ENCODE data around the gene THAP8.

The THAP8 gene

DNA sequence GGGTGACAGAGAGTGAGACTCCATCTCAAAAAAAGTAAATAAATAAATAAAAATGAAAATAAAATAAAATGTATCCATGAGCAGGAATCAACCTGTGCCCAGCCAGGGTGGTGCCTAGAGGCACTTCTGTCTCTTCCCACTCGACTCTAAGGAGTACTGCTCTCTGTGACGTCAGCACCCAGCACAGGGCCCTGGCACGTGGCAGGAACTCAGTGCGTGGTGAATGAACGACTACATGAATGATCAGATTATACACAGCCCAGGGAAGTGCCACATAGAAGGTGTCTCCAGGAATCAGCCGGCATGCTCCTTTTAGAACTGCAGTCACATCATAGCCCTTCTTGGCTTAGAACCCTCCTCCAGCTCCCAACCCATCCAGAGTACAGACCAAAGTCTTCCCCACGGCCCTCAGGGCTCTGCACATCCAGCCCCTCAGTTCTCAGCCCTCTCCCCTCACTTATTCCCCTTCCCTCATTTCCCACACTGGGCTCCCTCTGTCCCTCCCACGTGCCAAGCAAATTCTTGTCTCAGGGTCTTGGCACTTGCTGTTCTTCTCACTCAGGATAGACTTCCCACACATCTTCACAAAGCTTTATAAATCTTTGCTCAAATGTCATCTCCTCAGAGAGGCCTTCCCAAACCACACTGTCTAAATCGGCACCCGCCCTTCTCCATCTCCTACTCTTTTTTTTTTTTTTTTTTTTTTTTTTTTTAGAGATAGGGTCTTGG is 25.6 kb downstream of the THAP8 start:
- no peak for DNase-seq

DNA sequence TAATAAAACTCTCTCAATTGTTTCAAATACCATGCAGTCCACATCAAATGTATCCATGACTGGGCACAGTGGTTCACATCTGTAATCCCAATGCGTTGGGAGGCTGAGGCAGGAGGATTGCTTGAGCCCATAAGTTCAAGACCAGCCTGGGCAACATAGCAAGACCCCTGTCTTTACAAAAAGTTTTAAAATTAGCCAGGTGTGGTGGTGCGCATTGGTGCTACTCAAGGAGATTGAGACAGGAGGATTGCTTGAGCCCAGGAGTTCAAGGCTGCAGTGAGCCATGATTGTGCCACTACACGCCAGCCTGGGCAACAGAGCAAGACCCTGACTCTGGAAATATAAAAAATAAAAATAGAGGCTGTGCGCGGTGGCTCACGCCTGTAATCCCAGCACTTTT is 26.4 kb downstream of the THAP8 start:
- no peak for DNase-seq

DNA sequence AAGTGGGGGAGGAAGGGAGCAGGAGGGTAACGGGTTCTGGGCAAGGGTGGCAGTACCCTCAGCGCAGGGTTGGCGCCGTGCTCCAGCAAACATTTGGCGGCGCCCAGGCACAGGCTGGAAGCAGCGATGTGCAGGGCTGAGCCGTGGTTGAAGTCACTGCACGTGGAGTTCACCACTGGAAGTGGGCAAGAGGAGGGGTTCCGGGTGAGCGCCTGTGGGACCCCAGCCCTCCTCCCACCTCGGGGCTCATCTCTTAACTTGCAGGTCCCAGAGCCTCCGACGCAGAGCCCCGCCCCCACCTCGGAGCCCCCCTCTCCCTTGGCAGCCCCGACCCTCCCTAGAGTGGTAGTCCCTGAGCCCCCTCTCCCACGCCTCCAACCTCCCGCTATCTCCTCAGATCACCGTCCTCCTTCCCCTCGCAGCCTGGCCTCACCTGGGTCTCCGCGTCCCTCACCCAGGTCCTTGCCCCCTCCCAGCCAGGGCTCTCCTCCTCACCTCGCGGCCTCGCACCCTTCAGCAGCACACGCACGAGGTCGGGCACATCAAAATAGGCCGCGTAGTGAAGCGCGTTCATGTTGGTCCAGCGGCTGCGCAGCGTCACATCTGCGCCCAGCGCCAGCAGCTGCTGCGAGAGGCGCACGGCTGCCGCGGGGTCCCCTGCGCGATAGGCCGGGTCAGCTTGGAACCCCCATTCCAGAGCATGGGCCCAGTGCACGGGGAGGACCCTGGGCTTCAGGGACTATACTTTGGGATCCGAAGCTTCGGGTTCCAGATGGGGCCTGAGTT is 27.8 kb downstream of the THAP8 start:
- no peak for DNase-seq

DNA sequence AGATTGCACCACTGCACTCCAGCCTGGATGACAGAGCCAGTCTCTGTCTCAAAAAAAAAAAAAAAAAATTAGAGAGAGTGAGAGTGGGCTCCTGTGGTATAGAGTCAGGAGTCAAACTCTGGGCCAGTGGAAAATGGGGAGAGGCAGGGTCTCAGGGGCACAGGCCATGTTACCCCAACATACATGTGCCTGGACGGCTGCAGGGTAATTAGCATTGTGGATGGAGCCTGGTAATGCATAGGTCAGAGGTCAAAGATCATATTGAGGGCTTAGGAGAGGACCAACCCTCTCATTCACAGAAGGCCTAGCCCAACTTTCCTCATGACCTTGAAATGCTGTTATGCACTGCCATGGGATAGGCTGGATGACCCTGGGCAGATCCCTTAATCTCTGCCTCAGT is 28.5 kb downstream of the THAP8 start:
- no peak for DNase-seq

DNA sequence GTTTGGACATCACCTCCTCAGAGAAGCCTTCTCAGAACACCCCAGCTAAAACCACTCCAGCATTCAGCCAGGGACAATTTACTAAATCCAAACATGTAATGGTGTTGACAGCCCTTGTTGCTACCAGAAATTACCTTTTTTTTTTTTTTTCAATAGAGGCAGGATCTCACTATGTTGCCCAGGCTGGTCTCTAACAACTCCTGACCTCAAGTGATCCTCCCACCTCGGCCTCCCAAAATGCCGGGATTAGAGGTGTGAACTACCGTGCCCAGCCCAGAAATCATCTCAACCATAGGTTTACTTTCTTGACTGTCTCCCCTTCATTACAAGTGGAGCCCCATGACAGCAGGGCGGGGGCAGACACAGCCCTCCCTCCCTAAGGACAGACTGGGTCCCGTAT is 30.7 kb downstream of the THAP8 start:
- DNase-seq: no peak

DNA sequence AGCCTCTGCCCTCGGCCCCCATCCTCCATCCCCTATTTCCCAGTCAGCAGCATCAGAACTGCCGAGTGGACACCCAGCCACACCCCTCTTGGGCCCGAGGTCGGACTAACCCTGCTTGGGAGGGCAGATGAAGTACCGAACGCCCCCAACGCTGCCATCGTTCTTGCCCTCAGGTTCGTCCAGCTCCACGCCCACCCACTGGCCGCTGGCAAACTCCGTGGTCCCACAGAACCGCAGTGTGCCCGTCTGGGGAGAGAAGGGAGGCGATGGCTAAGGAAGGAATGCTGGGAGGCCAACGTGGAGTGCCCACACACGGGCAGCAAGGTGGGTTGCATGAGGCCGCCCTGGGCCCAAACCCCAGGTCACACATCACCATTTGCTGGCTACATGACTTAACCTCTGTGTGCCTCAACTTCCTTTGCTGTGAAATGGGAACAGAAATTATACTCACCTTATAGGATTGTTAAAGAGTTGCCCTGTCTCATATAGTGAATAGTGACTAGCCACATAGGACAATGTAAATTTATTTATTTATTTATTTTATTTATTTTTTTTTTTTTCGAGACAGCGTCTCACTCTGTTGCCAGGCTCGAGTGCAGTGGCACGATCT is 34.9 kb downstream of the THAP8 start:
- no peak for DNase-seq

DNA sequence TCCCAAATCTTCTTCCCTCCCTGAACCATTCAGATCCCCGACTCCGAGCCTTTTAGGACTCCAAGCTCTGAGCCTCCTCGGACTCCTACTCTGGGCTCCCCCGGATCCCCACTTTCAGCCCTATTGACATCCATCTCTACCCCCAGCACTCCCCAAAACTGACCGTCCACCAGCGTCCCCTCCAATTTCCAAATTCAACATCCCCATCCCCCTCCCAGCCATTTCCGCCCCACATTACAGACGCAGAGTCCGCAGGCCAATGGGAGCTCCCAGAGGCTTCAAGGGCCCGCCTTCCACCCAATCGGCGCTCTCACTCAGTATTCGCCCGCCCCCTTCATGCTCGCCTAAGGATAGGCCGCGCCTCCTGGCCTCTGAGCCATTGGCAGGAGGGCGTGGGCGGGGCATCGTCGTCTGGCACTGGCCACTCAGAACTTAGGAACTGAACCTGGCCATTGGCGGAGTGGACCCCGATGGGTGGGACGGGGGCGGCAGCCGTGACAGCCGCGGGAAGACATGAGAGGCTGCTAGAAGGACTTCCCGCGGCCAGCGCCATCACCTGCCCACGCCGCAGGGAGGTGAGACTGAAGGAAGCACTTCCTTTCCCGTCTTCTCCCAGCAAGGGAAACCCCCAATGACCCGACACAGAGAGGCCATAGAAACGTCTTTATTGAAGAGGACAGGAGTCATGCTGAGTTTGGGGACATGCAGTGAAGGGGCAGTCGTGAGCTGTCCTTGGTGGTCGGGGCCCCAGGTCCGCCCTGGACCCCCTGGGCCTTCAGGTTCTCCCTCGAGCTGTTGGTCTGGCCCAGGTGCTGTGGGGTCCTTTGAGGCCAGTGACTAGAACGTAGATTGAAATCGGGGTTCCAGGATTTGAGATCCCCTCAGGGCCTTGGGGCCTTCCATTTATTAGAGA is 39.8 kb downstream of the THAP8 start, which contains the start of gene ALKBH6:
Gene ALKBH6 (minus strand): TSS at position 202 of the 913 bp plus-strand sequence. CDS start 816 bp downstream, outside the sequence.
- peak; percentile 99 for DNase-seq

DNA sequence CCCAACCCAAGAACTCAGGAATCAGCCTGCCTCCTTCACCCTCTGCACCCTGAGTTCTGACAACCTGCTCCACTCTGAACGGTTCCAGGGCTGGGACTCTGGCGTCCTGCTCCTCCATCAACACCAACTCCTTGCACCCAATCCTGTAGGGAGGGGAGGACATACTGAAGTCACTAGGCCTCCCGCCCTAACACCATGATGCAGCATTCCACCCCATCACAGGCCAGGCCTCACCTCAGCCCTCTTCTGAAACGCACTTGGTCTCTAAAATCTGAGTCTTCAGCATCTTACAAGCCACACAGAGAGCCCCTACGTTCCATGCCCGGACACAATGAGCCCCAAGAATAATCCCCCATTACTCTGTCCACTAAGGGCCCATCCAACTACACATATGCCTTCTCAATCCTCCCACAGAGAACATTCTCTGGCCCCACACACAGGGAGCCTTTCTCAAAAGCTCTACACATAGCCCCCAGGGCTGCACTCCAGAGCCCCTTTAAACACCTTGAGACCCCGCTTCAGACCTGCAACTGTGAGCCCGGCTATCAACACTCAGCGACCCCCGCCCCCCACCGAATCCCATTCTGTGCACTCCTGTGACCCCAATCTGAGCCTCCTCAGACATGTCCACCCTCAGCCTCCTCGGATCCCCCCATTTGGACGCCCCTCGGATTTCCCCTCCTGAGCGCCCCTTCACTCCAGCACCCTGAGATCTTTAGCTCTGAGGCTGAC is 40.6 kb downstream of the THAP8 start:
- no peak for DNase-seq

DNA sequence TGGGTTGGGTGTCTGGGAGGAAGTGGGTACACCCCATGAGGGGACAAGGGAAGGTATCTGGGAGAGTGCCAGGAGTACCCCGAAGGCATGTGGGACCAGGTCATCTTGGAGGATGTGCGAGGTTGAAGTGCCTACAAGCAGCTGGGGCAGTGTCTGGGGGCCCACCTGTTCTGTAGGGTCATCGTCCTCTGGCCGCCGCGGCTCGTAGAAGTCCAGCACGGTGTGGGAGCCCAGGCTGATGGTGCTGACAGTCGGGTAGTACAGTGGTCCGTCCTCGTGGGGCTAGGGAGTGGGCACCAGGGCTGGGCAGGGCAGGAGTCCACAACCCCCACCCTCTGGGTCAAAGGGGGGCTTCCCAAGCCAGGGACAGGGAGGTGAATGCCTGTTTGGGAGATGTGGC is 43.7 kb downstream of the THAP8 start:
- no peak for DNase-seq

DNA sequence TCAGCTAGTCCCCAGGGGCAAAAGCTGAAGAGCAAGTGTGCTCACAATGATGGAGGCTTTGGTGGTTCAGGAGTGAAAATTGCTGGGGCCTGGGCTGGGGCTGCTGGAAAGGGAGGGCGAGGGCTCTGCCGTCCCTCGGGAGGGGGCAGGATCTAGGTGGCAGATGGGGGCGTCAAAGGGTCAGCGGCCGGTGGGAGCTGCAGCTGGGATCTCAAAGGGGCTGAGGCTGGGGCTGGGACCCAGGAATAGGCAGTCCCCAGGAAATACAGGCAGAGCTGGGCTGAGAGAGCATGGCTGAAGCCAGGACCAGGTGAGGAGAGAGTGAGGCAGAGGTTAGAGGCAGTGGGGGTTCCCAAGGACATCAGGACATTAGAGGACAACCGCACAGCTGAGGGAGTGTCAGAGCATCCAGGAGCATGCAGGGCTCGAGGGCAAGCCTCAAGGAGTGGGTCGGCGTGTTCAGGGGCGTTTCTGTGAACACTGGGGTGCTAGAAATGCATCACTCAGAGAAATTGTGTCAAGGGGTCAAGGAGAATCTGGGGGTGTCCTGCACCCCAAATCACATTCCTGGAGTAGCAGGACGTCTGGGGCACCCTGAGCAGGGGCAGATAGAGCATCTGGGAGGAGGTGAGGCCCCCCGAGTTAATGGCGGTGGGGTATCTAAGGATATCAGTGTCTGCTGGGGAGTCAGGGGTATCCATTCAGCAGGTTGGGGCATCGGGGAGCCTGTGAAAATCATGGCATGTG is 44.3 kb downstream of the THAP8 start:
- DNase-seq: no peak

DNA sequence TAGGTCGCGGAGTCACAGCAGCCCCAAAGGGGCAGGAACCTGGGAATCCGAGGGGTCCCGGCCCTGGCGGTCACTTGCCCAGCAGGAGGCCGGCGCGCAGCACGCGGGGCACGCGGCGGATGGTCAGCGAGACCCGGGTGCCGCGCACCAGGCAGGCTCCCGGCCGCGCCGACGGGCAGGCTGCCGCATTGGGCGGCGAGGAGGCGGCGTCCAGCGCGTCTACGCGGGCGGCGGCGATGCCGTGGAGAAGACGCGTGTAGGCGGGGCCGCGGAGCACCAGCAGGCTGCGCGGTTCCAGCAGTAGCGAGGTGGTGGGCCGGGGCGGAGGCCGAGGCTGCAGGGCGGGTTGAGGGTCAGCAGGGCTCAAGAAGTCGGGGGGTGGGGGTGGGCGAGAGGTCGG is 44.9 kb downstream of the THAP8 start:
- DNase-seq: peak; percentile 41

DNA sequence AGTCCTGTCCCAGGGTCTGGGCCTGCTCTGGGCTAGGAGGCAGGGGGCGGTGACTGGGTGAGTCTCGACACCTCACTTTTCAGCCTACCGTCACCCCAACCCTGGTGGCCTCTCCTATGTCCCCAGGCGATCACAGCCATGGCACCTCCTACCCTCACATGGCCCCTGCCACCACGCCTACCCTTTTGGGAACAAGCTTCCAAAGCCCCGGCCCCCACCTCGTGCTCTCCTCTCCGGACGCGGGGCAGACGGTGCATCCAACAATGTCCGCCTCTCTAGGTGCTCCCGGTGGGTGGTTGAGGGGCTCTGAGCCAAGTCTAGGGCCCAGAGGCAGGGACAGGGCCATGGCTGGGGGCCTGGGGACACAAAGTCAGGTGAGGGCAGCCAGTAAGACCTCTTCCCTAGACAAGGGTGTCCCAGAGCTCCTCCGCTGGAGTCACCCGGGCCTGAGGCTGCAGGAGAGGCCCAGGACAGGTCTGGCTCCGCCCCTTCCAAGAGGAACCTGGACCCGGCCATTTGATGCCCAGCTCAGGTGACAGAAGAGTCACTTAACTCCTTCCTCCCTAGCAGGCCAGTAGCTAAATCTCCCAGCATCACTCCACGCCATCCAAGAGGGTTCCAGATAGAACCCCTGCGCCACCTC is 45.6 kb downstream of the THAP8 start, which contains the start of gene SYNE4:
Gene SYNE4 (minus strand): TSS at position 478 of the 643 bp plus-strand sequence. CDS start 132 bp downstream, at position 346.
- no peak for DNase-seq

DNA sequence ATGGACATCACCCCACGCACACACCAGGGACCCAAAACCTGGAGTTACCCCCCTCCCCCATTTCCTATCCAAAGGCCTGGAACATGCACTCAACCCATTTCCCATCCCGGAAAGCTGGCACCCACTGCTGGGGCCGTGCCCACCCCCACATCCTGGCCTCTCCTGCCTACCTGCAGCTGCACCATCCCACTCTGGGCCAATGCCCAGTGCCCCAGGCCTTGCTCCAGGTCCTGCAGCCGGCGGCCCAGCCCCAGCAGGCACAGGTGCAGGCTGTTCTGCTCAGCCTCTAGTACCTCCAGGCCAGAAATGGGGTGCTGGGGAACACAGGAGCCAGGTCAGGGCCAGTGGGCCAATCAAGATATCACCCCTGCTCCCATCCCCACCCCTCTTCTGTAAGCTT is 47.1 kb downstream of the THAP8 start:
- no peak for DNase-seq

DNA sequence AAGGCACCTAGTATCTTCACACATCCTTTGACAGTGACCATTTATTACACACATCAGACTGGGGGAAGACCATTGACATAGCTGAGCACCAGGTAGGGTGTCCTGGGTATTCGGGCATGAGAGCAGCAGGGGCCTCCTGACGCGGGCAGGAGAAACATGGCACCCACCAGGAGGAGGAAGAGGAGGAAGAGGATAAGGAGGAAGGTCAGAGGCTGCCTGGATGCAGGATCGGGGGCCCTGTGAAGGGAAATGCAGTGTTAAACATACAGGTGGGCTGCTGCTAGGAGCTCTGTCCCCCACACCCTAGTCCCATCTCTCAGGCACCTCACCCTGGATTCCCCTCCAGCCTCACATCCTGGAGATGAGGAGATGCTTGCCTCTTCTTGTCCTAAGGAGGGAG is 50.8 kb downstream of the THAP8 start:
- DNase-seq: no peak

DNA sequence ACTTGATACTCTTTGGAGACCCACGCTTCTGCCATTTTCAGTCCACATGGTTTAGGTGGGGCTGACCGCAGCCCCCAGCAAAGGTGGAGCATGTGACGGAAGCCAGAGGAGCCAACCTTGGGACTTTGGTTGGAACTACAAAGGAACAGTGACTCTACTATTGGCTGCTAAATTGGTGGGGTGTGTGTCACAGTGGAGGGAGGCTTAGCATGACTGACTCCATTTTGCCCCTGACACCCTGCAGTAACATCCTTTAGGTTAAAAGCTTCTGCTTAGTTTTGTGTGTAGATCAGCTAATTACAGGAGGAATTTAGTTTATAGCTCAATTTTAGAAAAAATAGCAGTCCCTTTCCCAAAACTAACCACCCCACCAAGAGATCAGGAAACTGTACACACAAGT is 52.5 kb downstream of the THAP8 start:
- no peak for DNase-seq

DNA sequence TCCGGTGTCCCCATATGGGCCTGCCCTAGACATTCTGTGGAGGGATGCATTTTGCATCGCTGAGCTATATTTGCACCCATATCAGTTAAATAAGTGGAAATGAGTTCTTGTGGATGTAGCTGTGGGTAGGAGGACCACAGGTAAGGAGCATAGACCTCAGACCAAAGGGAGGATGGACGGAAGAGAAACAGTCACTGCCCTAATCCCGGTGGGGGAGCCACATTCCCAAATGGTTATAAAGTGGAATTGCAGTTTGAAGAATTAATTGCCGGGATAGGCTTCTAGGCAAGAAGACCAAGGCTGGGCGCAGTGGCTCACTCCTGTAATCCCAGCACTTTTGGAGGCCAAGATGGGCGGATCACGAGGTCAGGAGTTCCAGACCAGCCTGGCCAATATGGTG is 57.3 kb downstream of the THAP8 start:
- DNase-seq: no peak

DNA sequence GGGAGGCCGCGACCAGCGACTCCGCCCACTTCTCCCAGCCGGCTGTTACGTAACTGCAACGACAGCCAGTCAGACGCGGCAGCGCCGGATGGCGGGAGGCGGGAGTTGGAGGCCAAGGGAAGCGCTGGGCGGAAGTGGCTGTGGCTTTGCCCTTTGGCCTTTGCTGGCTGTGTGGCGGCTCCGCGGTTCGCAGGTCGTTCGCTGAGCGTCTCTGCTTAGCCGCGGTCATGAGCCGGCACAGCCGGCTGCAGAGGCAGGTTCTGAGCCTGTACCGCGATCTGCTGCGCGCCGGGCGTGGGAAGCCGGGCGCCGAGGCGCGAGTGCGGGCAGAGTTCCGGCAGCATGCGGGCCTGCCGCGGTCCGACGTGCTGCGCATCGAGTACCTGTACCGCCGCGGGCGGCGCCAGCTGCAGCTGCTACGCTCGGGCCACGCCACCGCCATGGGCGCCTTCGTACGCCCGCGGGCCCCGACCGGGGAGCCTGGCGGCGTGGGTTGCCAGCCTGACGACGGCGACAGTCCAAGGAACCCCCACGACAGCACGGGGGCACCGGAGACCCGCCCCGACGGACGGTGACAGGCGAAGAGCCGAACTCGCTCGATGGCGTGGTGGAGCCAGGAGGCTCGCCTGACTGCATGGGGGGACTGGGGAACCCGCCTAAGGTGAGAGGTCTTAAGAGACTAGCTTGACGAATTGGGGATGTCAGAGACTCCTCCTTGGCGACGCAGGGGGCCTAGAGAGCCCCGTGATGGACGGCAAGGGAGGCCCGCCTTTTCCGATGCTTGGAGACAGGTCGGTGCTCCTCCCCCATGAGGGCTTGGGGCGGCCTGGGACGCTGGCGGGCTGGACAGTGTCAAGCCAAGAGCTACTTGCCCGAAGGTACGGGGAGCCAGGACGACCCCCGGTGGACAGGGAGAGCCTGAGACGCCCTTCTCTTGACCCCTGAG is 58.8 kb downstream of the THAP8 start, which contains the start of gene SDHAF1:
Gene SDHAF1 (plus strand): TSS at position 141 of the 946 bp plus-strand sequence. CDS start 87 bp downstream, at position 228.
- peak; percentile 88 for DNase-seq

DNA sequence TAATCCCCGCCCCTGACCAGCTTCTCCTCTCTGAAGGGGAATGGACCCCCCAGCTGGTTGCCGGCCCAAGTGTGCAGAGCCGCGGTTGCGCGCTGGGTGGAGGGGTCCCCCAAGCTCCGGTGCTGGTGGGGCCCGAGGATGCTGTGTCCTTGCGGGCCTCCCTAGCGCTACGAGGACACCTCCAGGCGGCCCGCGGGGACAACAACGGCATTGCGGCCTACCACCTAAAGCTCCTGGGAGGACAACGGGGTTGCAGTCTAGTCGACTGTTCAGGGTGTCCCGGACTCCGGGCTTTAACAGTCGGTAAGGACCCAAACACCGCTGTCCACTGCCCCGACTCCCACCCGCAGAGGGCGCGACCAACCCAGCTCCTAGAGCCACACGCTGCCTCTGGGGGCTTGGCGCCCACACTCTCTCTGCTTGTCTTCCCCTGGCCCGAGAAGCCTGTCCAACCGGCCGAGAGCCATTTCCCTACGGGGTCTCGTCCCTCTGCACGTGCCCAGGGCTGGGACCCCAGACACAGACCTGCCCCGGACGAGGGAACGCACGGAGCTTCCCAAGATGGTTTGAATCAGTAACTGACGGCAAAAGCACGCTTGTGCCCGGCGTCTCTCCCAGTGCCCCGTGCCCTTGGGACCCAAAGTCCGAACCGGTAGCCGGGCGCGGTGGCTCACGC is 60.0 kb downstream of the THAP8 start:
- no peak for DNase-seq
